ENCODE data around the gene DEAF1. TPM values are rescaled to one million over a fixed set of nuclear protein-coding genes. Genes with fewer than 3 reads are reported as not detected.

The DEAF1 gene
- total RNA-seq, 2 experiments from 2014 or later: 68.4 to 79.6 TPM

DNA sequence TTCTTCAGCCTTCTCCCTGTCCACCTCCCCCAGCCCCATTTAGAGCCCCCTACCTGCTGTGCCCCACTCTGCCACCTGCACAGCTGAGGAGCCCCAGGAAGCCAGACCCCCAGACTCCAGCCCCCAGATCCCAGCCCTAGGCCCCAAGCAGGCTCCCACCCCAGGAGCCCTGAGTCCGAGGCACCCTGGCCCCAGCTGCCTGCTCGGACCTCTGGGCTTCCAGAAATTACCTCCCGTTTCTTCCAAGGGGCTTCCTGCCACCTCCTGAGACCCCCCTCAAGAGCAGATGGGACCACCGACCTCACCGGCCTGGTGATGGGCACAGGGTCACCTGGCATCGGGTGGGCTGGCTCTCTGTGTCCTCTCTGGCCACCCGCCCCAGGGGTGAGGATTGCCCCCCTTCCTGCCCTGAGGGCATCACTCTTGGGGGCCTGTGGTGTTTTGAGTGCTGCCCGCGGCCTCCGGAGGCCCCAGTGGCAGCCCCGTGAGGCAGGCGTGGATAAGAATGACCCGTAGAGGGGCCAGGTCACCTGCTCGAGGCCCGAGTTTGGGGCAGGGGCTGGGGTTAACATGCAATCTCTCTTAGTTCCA, 34.0 kb upstream of the DEAF1 start:
- ChIA-PET CTCF (no interaction called here), POLR2A (no interaction called here)
- Histone ChIP-seq H3K27ac (ENCODE audit: low read depth in 1 of 2, low read length in 2 of 2) (no peak overlapping the region), H3K4me3 (ENCODE audit: low read length) (no peak overlapping the region), H3K4me1 (ENCODE audit: insufficient read depth, low read length) (peaks cover 34% of the 10 kb centered on the region), H3K36me3 (ENCODE audit: insufficient read depth, low read length) (no peaks in the 10 kb centered on the region), H3K9me3 (ENCODE audit: control insufficient read depth in 1 of 2, insufficient read depth in 1 of 2, low read length in 2 of 2) (no peaks in the 10 kb centered on the region), H3K27me3 (ENCODE audit: control insufficient read depth in 1 of 2, insufficient read depth in 2 of 2, low read length in 2 of 2) (no peaks in the 10 kb centered on the region)
- Mint-ChIP-seq H3K9me3 (no peaks in the 10 kb centered on the region), H3K4me1 (ENCODE audit: low read depth) (no peaks in the 10 kb centered on the region), H3K36me3 (ENCODE audit: low read depth) (no peaks in the 10 kb centered on the region), H3K4me3 (no peak overlapping the region), H3K27ac (no peak overlapping the region), H3K27me3 (no peaks in the 10 kb centered on the region)
- DNase-seq (peak in 1 of 14 experiments; percentile 30), ATAC-seq (ENCODE audit: poor library complexity) (no peak)
- TF ChIP-seq, protein P1, sequence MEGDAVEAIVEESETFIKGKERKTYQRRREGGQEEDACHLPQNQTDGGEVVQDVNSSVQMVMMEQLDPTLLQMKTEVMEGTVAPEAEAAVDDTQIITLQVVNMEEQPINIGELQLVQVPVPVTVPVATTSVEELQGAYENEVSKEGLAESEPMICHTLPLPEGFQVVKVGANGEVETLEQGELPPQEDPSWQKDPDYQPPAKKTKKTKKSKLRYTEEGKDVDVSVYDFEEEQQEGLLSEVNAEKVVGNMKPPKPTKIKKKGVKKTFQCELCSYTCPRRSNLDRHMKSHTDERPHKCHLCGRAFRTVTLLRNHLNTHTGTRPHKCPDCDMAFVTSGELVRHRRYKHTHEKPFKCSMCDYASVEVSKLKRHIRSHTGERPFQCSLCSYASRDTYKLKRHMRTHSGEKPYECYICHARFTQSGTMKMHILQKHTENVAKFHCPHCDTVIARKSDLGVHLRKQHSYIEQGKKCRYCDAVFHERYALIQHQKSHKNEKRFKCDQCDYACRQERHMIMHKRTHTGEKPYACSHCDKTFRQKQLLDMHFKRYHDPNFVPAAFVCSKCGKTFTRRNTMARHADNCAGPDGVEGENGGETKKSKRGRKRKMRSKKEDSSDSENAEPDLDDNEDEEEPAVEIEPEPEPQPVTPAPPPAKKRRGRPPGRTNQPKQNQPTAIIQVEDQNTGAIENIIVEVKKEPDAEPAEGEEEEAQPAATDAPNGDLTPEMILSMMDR (IDR thresholded peaks at IDR 0.05): no peak
- intact Hi-C loops (cut with DNase I, micrococcal nuclease): loop anchor here (1.0 to 5.0 kb wide), 4 partner anchors 36 to 174 kb away; no protein-coding TSS in a partner anchor

DNA sequence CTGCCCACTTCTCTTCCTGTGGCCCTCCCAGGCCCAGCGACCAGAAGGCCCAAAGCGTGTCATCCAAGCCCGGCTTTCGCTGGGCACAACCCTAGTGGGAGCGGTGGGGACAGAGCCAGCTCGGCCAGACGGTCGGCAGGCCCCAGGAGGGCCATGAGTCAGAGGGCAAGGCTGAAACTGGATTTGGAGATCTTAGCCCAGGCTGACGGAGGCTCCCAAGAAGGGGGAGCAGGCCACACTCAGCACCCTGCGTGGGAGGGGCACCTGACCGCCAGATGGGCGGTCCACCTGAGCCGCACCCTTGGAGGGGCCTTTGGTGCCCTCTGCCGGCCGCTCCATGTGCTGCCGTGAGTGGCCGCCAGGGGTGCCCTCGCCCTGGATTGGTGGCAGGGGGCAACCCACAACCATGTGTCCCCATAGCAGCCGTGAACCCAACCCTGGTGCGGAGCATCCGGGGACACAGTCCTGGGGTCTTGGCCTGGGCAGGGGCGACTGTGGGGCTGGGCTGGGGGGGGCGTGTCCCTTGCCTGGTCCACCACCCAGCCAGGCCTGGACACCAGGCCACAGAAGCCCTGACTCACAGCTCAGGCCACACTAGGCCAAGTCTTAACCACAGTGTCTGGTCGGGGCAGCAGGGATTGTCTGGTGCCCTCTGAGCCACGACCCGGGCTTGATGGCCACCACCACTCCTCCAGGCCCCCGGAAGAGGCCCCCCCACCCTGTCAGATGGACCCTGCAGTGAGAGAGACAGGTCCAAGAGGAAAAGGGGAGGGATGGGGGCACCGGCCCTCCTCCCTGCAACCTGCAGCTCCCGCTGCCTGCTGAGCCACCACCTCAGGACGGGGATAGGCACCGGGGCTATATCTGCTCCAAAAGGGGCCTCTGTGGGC, 33.1 kb upstream of the DEAF1 start:
- peaks cover 9% of the 10 kb centered on the region for H3K27me3 Mint-ChIP-seq
- TF ChIP-seq, protein P1 (IDR thresholded peaks at IDR 0.05): peak; percentile 98
- H3K36me3 Mint-ChIP-seq (ENCODE audit: low read depth): no peaks in the 10 kb centered on the region
- Histone ChIP-seq H3K36me3 (ENCODE audit: insufficient read depth, low read length) (no peaks in the 10 kb centered on the region), H3K27ac (ENCODE audit: low read depth in 1 of 2, low read length in 2 of 2) (no peak overlapping the region), H3K4me1 (ENCODE audit: insufficient read depth, low read length) (peaks cover 36% of the 10 kb centered on the region), H3K4me3 (ENCODE audit: low read length) (no peak overlapping the region), H3K27me3 (ENCODE audit: control insufficient read depth in 1 of 2, insufficient read depth in 2 of 2, low read length in 2 of 2) (no peaks in the 10 kb centered on the region), H3K9me3 (ENCODE audit: control insufficient read depth in 1 of 2, insufficient read depth in 1 of 2, low read length in 2 of 2) (no peaks in the 10 kb centered on the region)
- intact Hi-C loops (cut with DNase I, micrococcal nuclease): loop anchor here (1.0 to 5.0 kb wide), 5 partner anchors 32 to 173 kb away; no protein-coding TSS in a partner anchor
- POLR2A ChIA-PET: interaction anchor here (2.4 kb wide), 1 partner anchor 32 kb away, joined by 41 read pairs; the partner anchor contains the start of genes DEAF1 and TMEM80
- CTCF ChIA-PET: interaction anchor here (1.7 kb wide), 1 partner anchor 171 kb away, joined by 4 read pairs; no protein-coding TSS in a partner anchor
- no peak overlapping the region for H3K27ac Mint-ChIP-seq
- H3K4me1 Mint-ChIP-seq (ENCODE audit: low read depth): peaks cover 5% of the 10 kb centered on the region
- no peaks in the 10 kb centered on the region for H3K9me3 Mint-ChIP-seq
- H3K4me3 Mint-ChIP-seq: no peak overlapping the region
- peak; percentile 83 for ATAC-seq (ENCODE audit: poor library complexity)
- DNase-seq: peak; percentile 63 to 90 (median 76)

DNA sequence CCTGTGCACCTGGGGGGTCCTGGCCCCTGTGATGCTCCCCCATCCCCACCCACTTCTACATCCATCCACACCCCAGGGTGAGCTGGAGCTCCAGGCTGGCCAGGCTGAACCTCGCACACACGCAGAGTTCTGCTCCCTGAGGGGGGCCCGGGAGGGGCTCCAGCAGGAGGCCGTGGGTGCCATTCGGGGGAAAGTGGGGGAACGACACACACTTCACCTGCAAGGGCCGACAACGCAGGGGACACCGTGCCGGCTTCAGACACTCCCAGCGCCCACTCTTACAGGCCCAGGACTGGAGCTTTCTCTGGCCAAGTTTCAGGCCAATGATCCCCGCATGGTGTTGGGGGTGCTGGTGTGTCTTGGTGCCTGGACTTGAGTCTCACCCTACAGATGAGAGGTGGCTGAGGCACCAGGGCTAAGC, 32.3 kb upstream of the DEAF1 start:
- CTCF ChIA-PET: interaction anchor here (1.6 to 1.7 kb wide), 2 partner anchors 20 to 170 kb away, joined by 4 read pairs; partner anchors contain the start of gene TALDO1
- no peaks in the 10 kb centered on the region for H3K36me3 Mint-ChIP-seq (ENCODE audit: low read depth)
- H3K27me3 Mint-ChIP-seq: peaks cover 11% of the 10 kb centered on the region
- no peak overlapping the region for H3K4me3 Mint-ChIP-seq
- Histone ChIP-seq H3K27me3 (ENCODE audit: control insufficient read depth in 1 of 2, insufficient read depth in 2 of 2, low read length in 2 of 2) (no peaks in the 10 kb centered on the region), H3K9me3 (ENCODE audit: control insufficient read depth in 1 of 2, insufficient read depth in 1 of 2, low read length in 2 of 2) (no peaks in the 10 kb centered on the region), H3K4me1 (ENCODE audit: insufficient read depth, low read length) (peaks cover 42% of the 10 kb centered on the region), H3K36me3 (ENCODE audit: insufficient read depth, low read length) (no peaks in the 10 kb centered on the region), H3K27ac (ENCODE audit: low read depth in 1 of 2, low read length in 2 of 2) (no peak overlapping the region), H3K4me3 (ENCODE audit: low read length) (no peak overlapping the region)
- TF ChIP-seq, protein P1 (IDR thresholded peaks at IDR 0.05): no peak
- DNase-seq: peak in 1 of 14 experiments; percentile 31
- H3K4me1 Mint-ChIP-seq (ENCODE audit: low read depth): peaks cover 7% of the 10 kb centered on the region
- POLR2A ChIA-PET: interaction anchor here (1.8 to 3.6 kb wide), 4 partner anchors 20 to 172 kb away, joined by 5 to 41 read pairs (median 18); partner anchors contain the start of genes DEAF1, LMNTD2, RASSF7 and TALDO1
- H3K27ac Mint-ChIP-seq: no peak overlapping the region
- intact Hi-C loops (cut with DNase I, micrococcal nuclease): loop anchor here (1.0 to 5.0 kb wide), 2 partner anchors 31 to 35 kb away; no protein-coding TSS in a partner anchor
- ATAC-seq (ENCODE audit: poor library complexity): no peak
- H3K9me3 Mint-ChIP-seq: no peaks in the 10 kb centered on the region

All from CD4-positive, alpha-beta T cell (primary cell).